ENCODE data around the gene RGS7. TPM values are rescaled to one million over a fixed set of nuclear protein-coding genes. Genes with fewer than 3 reads are reported as not detected.
A peak's percentile ranks its signal among the peaks of the same experiment; 100 is the strongest.

RGS7 gene
- not detected for total RNA-seq

DNA sequence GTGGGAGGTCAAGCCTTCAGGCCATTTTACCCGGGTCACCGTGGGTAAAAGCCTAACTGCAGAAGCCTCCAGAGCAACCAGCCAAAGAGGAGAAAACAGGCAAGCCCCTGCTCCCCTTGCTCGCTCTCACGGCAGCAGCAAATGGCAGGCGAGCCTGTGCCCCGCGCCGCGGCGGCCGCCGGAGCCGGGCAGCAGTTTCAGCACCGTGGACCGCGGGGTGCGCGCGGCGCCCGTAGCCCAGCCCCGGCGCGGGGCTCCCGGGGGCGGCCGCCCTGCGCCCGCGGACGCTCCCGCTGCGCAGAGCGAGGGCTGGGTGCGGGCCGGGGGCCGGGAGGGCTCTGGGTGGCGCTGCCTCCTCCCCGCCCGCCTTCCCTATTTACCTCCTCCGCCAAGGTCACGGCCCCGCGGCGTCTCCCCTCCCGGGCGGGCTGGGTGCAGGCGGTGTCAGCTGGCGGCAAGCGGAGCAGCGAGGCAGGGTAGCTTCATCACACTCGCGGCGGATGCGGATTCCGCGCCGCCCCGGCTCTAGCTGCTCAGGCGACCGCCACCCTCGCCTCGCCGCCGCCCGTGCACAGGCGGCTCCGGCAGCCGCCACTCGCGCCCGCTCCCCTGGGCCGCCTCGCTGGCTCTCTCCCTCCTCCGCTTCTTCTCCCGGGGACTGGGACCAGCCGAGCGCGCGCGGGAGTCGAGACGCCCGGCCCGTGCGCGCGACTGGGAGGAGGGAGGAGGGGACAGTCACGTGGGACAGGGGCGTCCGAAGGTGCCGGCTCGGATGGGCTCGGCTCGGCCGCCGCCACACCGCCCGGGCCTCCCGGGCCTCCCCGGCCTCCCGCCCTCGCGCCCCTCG, at the start of gene RGS7:
RGS7 (minus strand) TSS at position 687 of the 847 bp plus-strand sequence.
- Mint-ChIP-seq H3K27ac (no peak within 1 kb of the TSS), H3K36me3 (no peaks in the 10 kb centered on the region), H3K4me3 (no peak within 1 kb of the TSS), H3K4me1 (peaks cover 2% of the 10 kb centered on the region), H3K9me3 (ENCODE audit: low read depth) (no peaks in the 10 kb centered on the region), H3K27me3 (peaks cover 31% of the 10 kb centered on the region)
- no peak for DNase-seq
- peak; percentile 45 for ATAC-seq
- CTCF ChIA-PET: no interaction called here

DNA sequence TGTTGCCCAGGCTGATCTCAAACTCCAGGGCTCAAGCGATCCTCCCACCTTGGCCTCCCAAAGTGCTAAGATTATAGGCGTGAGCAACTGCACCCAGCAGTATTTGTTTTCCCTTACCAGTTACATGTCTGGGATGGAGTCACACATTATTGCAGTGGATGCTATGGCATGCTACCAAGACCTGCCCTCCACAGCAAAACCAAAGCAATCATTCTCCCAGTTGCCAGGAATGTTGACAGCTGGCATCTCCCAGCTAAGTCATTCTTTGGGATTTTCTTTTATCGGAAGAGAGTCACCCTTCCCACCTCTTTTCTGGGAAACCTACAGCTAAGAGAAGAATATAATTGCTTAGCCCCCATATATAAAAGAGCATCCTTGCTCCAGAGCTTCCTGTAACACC, 49.4 kb upstream of the RGS7 start:
- no peak overlapping the region for H3K4me3 Mint-ChIP-seq
- H3K36me3 Mint-ChIP-seq: no peaks in the 10 kb centered on the region

DNA sequence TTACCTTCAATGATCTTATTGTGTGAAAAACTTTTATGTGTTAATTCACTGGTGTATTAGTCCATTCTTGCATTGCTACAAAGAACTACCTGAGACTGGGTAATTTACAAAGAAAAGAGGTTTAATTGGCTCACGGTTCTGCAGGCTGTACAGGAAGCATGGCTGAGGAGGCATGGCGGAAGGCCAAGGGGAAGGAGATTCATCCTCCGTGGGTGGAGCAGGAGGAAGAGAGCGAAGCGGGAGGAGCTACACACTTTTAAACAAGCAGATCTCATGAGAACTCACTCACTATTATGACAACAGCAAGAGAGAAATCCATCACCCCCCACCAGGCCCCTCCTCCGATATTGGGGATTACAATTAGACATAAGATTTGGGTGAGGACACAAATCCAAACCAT, 44.2 kb upstream of the RGS7 start:
- Mint-ChIP-seq H3K4me3 (no peak overlapping the region), H3K9me3 (ENCODE audit: low read depth) (no peaks in the 10 kb centered on the region), H3K27me3 (no peaks in the 10 kb centered on the region), H3K27ac (no peak overlapping the region), H3K36me3 (no peaks in the 10 kb centered on the region), H3K4me1 (no peaks in the 10 kb centered on the region)
- DNase-seq (no peak), ATAC-seq (no peak)
- CTCF ChIA-PET: no interaction called here

More for the DNA sequence above, 49.4 kb upstream of the RGS7 start:
- H3K4me1 Mint-ChIP-seq: no peaks in the 10 kb centered on the region
- H3K27ac Mint-ChIP-seq: no peak overlapping the region
- no peaks in the 10 kb centered on the region for H3K27me3 Mint-ChIP-seq
- ATAC-seq: no peak
- CTCF ChIA-PET: no interaction called here
- H3K9me3 Mint-ChIP-seq (ENCODE audit: low read depth): no peaks in the 10 kb centered on the region
- no peak for DNase-seq

DNA sequence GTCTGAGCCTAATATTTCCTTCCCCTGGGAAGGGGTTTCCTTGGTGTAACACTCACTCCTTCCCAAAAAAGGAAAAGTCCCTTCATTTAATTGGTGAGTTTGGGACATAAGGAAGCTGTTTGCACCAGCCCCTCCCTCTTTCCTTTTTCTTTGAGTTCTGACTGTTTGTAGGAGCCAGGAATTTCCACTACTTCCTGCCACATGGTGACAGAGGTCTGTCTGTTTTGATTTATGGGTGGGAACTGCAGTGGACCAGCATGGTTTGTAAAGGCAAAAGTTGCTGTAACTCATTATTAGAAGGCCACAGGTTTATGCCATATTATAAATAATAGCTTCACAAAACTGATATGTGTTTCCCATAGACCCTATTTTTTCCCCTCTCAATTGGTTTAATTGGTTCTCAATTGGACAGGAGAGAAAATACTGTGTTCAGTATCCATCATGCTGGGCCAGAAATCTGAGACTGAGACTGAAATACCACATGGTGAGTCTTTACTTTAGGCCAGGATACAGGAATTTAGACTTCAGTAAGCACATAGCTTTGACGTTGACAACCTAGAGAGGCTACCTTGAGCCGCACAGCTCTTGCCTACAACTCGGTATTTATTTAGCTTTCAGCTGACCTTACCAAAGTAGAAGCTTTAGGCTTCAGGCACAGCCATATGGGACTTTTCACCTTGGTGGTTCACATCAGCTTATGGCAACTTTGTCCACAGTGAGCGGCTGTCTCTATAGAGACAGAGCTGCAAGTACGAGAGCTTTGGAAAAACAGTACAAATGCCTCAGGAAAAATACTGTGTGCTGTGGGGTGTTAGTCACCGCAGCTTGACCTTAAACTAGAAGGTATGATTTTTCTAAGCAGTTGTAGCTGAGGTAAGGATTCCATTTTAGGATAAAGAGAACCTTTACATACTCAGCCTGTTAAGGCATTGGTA, 40.0 kb upstream of the RGS7 start:
- H3K27me3 Mint-ChIP-seq: no peaks in the 10 kb centered on the region
- DNase-seq (no peak), ATAC-seq (no peak)
- H3K4me3 Mint-ChIP-seq: no peak overlapping the region
- H3K27ac Mint-ChIP-seq: no peak overlapping the region
- no peaks in the 10 kb centered on the region for H3K4me1 Mint-ChIP-seq
- CTCF ChIA-PET: no interaction called here
- no peaks in the 10 kb centered on the region for H3K9me3 Mint-ChIP-seq (ENCODE audit: low read depth)
- no peaks in the 10 kb centered on the region for H3K36me3 Mint-ChIP-seq

DNA sequence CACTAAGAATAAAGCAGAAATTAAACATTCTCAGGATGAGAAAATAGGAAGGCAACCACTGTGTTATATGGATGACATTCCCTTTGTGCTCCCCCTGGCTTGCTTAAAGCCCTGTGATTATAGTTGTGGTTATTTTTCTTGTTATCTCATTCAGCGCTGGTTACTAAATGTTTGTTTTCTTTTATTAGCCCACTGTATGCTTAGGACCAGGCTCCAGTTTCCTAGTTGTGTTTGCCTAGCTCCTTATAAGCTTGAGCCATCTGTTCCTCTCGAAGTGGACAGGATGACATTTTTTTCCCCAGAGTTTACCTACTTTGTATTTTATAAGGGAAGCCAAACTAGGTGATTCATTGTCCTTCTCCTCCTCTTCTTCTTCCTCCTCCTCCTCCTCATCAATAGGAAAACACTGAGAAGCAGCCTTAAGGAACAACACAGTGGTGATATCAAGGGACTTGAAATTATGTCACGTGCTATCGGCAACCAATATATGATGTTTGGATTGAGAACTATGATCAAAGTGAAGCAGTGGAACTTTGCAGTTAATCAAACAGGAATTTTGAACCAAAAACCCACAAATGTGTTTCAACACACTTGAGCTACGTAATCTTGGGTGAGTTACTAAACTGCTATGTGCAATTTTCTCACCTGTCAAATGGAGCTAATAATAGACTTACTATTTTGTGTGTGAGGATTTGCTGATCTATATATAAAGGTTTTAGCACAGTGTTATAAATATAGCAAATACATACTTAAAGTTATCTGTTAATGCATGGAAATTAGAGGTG, 35.1 kb upstream of the RGS7 start:
- H3K9me3 Mint-ChIP-seq (ENCODE audit: low read depth): no peaks in the 10 kb centered on the region
- no peak for ATAC-seq
- CTCF ChIA-PET: no interaction called here
- no peaks in the 10 kb centered on the region for H3K27me3 Mint-ChIP-seq
- no peak for DNase-seq
- no peak overlapping the region for H3K27ac Mint-ChIP-seq
- H3K4me1 Mint-ChIP-seq: no peaks in the 10 kb centered on the region
- no peaks in the 10 kb centered on the region for H3K36me3 Mint-ChIP-seq
- no peak overlapping the region for H3K4me3 Mint-ChIP-seq

DNA sequence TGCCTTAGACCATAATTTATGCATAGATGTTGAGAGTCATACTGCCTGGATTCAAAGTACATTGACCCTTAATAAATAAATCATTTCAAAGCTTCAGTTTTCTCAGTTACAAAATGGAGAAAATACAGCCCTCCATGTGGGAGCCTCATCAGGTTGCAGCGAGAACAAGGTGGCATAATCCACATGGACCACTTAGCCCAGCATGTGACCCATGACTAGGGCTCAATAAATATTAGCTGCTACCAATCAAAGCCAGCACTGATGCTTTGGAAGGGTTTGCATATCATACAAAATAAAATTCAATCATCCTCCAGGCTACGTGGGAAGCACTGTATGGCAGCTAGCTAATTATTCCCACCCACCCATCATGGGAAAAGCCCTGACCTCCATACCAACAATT, 33.5 kb upstream of the RGS7 start:
- DNase-seq: no peak
- ATAC-seq: no peak
- H3K4me3 Mint-ChIP-seq: no peak overlapping the region
- no peaks in the 10 kb centered on the region for H3K27me3 Mint-ChIP-seq
- no peaks in the 10 kb centered on the region for H3K9me3 Mint-ChIP-seq (ENCODE audit: low read depth)
- no peaks in the 10 kb centered on the region for H3K36me3 Mint-ChIP-seq
- H3K27ac Mint-ChIP-seq: no peak overlapping the region
- CTCF ChIA-PET: interaction anchor here (1.1 kb wide), 1 partner anchor 26 kb away, joined by 3 read pairs; no protein-coding TSS in a partner anchor
- no peaks in the 10 kb centered on the region for H3K4me1 Mint-ChIP-seq

DNA sequence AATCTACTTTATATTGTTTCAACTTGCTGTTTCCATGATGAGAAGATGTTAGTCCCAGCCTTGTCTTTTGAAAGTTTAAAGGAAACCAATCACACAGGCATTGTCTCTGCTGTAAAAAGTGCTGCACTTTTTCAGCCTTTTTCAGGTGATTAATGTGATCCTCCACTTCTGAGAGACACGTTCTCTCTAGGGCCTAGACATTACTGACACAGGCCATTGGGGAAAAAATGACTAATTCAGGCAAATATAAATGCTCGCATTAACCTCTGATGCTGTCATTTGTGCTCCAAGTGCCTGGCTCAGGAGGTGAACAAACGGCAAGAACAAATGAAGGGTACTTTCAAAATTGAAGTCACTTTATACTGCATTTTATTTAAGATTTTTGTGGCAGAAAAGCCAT, 32.4 kb upstream of the RGS7 start:
- no peak for DNase-seq

DNA sequence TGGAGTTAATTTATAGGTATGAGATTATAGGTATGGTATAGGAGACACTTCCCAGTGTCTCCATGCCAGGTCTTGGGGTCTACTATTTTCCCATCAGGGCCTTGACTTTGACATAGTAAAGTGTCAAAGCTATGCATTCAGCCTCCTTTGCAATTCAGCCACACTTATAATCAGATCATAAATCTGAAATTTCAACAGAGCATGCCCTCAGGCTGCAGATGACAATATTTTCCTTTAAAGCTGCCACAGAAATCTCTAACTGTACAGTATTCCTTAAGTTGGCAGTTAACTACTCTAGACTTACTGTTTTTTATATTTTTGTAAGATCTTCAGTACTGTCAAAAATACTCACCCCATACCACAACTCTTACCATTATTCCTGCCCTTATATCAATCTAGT, 30.2 kb upstream of the RGS7 start:
- no peaks in the 10 kb centered on the region for H3K36me3 Mint-ChIP-seq
- CTCF ChIA-PET: no interaction called here

More for the DNA sequence above, 32.4 kb upstream of the RGS7 start:
- H3K27me3 Mint-ChIP-seq: no peaks in the 10 kb centered on the region
- no peaks in the 10 kb centered on the region for H3K9me3 Mint-ChIP-seq (ENCODE audit: low read depth)
- no peak for ATAC-seq
- H3K4me1 Mint-ChIP-seq: no peaks in the 10 kb centered on the region
- H3K4me3 Mint-ChIP-seq: no peak overlapping the region
- CTCF ChIA-PET: no interaction called here
- H3K36me3 Mint-ChIP-seq: no peaks in the 10 kb centered on the region
- no peak overlapping the region for H3K27ac Mint-ChIP-seq

DNA sequence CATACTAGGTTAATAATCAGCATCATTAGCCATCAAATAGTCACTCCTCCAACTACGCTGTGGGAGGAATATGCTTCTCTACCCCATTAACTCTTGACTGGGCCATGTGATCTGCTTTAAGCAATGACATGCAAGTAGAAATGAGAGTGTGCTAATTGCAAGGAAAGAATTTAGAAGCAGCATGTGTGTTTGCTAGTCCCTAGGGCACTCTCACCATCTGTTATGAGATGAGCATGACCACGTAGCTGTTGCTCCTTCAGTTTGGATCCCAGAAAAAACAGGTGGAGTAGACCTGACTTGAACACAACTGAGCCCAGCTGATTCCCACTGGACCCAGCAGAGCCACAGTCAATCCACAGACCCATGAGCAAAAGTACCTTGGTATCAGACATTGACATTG, 19.7 kb upstream of the RGS7 start:
- Mint-ChIP-seq H3K36me3 (no peaks in the 10 kb centered on the region), H3K27me3 (no peaks in the 10 kb centered on the region), H3K4me3 (no peak overlapping the region), H3K27ac (no peak overlapping the region), H3K4me1 (no peaks in the 10 kb centered on the region), H3K9me3 (ENCODE audit: low read depth) (no peaks in the 10 kb centered on the region)
- CTCF ChIA-PET: no interaction called here
- DNase-seq: no peak
- no peak for ATAC-seq

More for the DNA sequence above, 30.2 kb upstream of the RGS7 start:
- Mint-ChIP-seq H3K4me1 (no peaks in the 10 kb centered on the region), H3K4me3 (no peak overlapping the region), H3K9me3 (ENCODE audit: low read depth) (no peaks in the 10 kb centered on the region), H3K27me3 (no peaks in the 10 kb centered on the region), H3K27ac (no peak overlapping the region)
- DNase-seq (no peak), ATAC-seq (no peak)

DNA sequence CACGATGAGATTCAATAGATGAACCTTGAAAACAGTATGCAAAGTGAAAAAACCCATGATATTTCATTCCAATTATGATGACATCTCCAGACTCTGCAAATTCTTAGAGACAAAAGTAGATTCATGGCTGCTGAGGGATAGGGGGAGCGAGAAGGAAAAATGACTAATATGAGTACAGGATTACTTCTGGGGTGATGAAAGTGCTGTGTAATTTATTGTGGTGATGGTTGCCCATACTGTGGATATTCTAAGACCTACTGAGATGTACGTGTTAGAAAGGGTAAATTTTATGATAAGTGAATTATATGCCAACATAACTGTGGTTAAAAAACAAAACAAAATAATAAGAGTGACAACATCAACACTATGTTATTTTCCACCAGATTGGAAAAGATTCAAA, 18.9 kb upstream of the RGS7 start:
- DNase-seq (no peak), ATAC-seq (no peak)
- Mint-ChIP-seq H3K36me3 (no peaks in the 10 kb centered on the region), H3K4me3 (no peak overlapping the region), H3K27ac (no peak overlapping the region), H3K9me3 (ENCODE audit: low read depth) (no peaks in the 10 kb centered on the region), H3K27me3 (no peaks in the 10 kb centered on the region), H3K4me1 (no peaks in the 10 kb centered on the region)
- CTCF ChIA-PET: no interaction called here

DNA sequence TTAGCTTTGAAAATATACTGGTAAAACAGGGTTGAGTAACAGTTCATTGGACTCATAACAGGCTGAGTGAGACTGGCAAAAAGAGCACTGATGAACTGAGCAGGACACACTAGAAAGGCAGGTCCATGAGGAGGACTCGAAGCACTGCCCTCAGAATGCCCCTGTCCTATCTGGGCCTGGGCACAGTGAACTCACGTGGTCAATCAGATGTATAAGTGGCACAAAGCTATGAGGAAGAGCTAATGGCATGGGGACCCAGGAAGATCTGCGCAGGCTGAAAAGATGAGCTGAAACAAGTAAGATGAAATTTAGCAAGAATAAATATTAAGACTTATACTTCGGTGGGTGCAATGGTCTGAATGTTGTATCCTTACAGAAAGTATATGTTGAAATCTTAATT, 9.2 kb upstream of the RGS7 start:
- Mint-ChIP-seq H3K27ac (no peak overlapping the region), H3K36me3 (no peaks in the 10 kb centered on the region), H3K4me1 (no peaks in the 10 kb centered on the region), H3K27me3 (no peaks in the 10 kb centered on the region), H3K4me3 (no peak overlapping the region), H3K9me3 (ENCODE audit: low read depth) (no peaks in the 10 kb centered on the region)
- CTCF ChIA-PET: no interaction called here
- ATAC-seq (no peak), DNase-seq (no peak)

DNA sequence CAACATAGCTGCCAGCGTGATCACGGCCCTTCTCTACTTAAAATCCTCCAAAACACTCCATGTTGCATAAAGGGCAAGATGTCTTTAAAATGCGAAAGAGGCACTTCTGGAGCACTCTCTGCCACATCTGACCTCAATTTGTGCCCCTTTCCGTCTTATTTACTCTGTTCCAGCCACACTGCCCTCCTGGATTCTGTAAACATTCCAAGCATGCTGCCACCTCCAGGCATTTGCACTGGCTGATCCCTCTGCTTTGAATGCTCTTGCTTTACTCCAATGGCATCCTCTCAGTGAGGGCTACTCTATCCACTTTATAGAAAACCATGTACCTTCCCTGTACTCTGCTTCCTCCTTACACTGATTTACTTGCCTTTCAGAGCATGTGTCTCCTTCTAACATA, 5.3 kb upstream of the RGS7 start:
- H3K36me3 Mint-ChIP-seq: no peaks in the 10 kb centered on the region
- H3K9me3 Mint-ChIP-seq (ENCODE audit: low read depth): no peaks in the 10 kb centered on the region
- CTCF ChIA-PET: no interaction called here
- peaks cover 17% of the 10 kb centered on the region for H3K27me3 Mint-ChIP-seq
- DNase-seq (no peak), ATAC-seq (no peak)
- H3K27ac Mint-ChIP-seq: no peak overlapping the region
- no peak overlapping the region for H3K4me3 Mint-ChIP-seq
- peaks cover 2% of the 10 kb centered on the region for H3K4me1 Mint-ChIP-seq

All from activated CD8-positive, alpha-beta memory T cell treated with anti-CD3 and anti-CD28 coated beads, Interleukin-2, amount 10 ng/mL, durations not matched to agents 7 days and 5 days (primary cell).